HCT116 (cell line): ENCODE measurements around the gene TMEM50B. TPM values are rescaled to one million over a fixed set of nuclear protein-coding genes. Genes with fewer than 3 reads are reported as not detected.

ENCODE experiments used
- ATAC-seq: fragments of 200-7000 bp; cut with Tn5 transposase; 2 replicates; pipeline ENCODE4 v1.9.1; 2020; ENCODE audit warnings: mild to moderate bottlenecking, moderate library complexity
- BruUV-seq: library from RNA; stranded (reverse); fragments of 400-500 nt; replicated peaks from 2 replicates; lab custom pipeline; 2021; lab: Mats Ljungman, UMichigan
- CTCF ChIA-PET: fragments of 300-600 bp; sonication (Branson Sonifier 250); formaldehyde crosslinking; loops from one replicate; lab custom pipeline; 2021; ENCODE audit warnings: antibody characterized with exemption; lab: Charles Lee
- POLR2A ChIA-PET: fragments of 300-600, 350-600 bp; sonication (Branson Sonifier 250); formaldehyde crosslinking; loops from one replicate; lab custom pipeline; 2021; ENCODE audit warnings: antibody characterized with exemption; lab: Charles Lee
- RAD21 ChIA-PET, 2 experiments: fragments of 300-600 bp; sonication (Branson Sonifier 250); formaldehyde crosslinking; loops; one replicate each; lab custom pipeline; 2023; ENCODE audit warnings: low total read pairs in 2 of 2; ENCODE audit not compliant: uncharacterized antibody in 2 of 2, unreplicated experiment in 2 of 2, low non-redundant PET in 1 of 2; lab: Charles Lee
- DNase-seq: peaks from one replicate; pipeline ENCODE4 v3.0.0-alpha.2; 2010; ENCODE audit warnings: low read depth, low spot score
- H2AFZ ChIP-seq: fragments of 200-600 bp; shearing (Covaris generic), sonication (generic); 2 replicates; pipeline ENCODE4 v1.6.1; 2017; ENCODE audit warnings: low read depth, mixed run types, mixed read lengths, antibody characterized with exemption, low read length; ENCODE audit not compliant: poor library complexity, severe bottlenecking
- H3K27ac ChIP-seq: 2 replicates; pipeline ENCODE4 v1.5.1; 2012; ENCODE audit warnings: low read depth, low read length
- H3K27me3 ChIP-seq: fragments of 200-600 bp; sonication (generic); 2 replicates; pipeline ENCODE4 v1.6.1; 2016; ENCODE audit warnings: mixed run types, low read length, mixed read lengths; ENCODE audit not compliant: insufficient read depth
- H3K36me3 ChIP-seq, 2 experiments: fragments of 200-500 bp in 1 of 2; fragments of 200-600 bp in 1 of 2; sonication (Bioruptor generic) in 1 of 2; sonication (generic) in 1 of 2; 2 replicates each; pipeline versions ENCODE4 v1.5.1 to v1.6.1; 2014 to 2016; ENCODE audit warnings: low read length in 2 of 2, inconsistent platforms in 1 of 2, mixed read lengths in 1 of 2, mixed run types in 1 of 2; ENCODE audit not compliant: insufficient read depth in 2 of 2, control insufficient read depth in 1 of 2
- H3K4me1 ChIP-seq, 2 experiments: fragments of 200-600 bp in 1 of 2; sonication (generic) in 1 of 2; 2 replicates each; pipeline versions ENCODE4 v1.5.1 to v1.6.1; 2012 to 2017; ENCODE audit warnings: low read length in 2 of 2, inconsistent platforms in 1 of 2, mild to moderate bottlenecking in 1 of 2, mixed read lengths in 1 of 2, mixed run types in 1 of 2, moderate library complexity in 1 of 2; ENCODE audit not compliant: insufficient read depth in 2 of 2, control insufficient read depth in 1 of 2
- H3K4me2 ChIP-seq: fragments of 200-600 bp; sonication (generic); 2 replicates; pipeline ENCODE4 v1.6.1; 2017; ENCODE audit warnings: mixed run types, low read length, mixed read lengths
- H3K4me3 ChIP-seq, 2 experiments: fragments of 200-600 bp in 1 of 2; sonication (generic) in 1 of 2; replicated peaks in 1 of 2; 2 replicates each; pipeline ENCODE4 v1.5.1; 2011 to 2016; ENCODE audit warnings: low read length in 2 of 2, control low read depth in 1 of 2, low read depth in 1 of 2, mild to moderate bottlenecking in 1 of 2, mixed read lengths in 1 of 2, mixed run types in 1 of 2
- H3K79me2 ChIP-seq: fragments of 200-600 bp; sonication (generic); 2 replicates; pipeline ENCODE4 v1.6.1; 2017; ENCODE audit warnings: mild to moderate bottlenecking, mixed run types, low read length, moderate library complexity, mixed read lengths; ENCODE audit not compliant: insufficient read depth
- H3K9ac ChIP-seq: fragments of 200-600 bp; sonication (generic); 2 replicates; pipeline ENCODE4 v1.6.1; 2016; ENCODE audit warnings: low read length, mixed read lengths
- H3K9me2 ChIP-seq: fragments of 200-600 bp; sonication (generic), shearing (Covaris generic); 2 replicates; pipeline ENCODE4 v1.6.1; 2017; ENCODE audit warnings: mixed run types, mild to moderate bottlenecking, moderate library complexity; ENCODE audit not compliant: insufficient read depth
- H3K9me3 ChIP-seq, 2 experiments: fragments of 200-500 bp in 1 of 2; fragments of 200-600 bp in 1 of 2; sonication (Bioruptor generic) in 1 of 2; sonication (generic) in 1 of 2; 2 replicates each; pipeline ENCODE4 v1.6.1; 2014 to 2017; ENCODE audit warnings: low read length in 2 of 2, mixed read lengths in 2 of 2, inconsistent platforms in 1 of 2, low read depth in 1 of 2, mild to moderate bottlenecking in 1 of 2, mixed run types in 1 of 2, moderate library complexity in 1 of 2; ENCODE audit not compliant: control insufficient read depth in 1 of 2, insufficient read depth in 1 of 2
- H4K20me1 ChIP-seq: fragments of 200-600 bp; sonication (generic), shearing (Covaris generic); 2 replicates; pipeline ENCODE4 v1.6.1; 2017; ENCODE audit warnings: mixed run types, mild to moderate bottlenecking, moderate library complexity; ENCODE audit not compliant: insufficient read depth
- ELF1 ChIP-seq: IDR thresholded peaks from 2 replicates; pipeline ENCODE4 v1.6.1; 2012; ENCODE audit warnings: low read depth, borderline replicate concordance
- EZH2phosphoT487 ChIP-seq: fragments of 200-600 bp; IDR thresholded peaks from 2 replicates; pipeline ENCODE4 v1.6.1; 2018; ENCODE audit warnings: antibody characterized with exemption, borderline replicate concordance
- FOSL1 ChIP-seq: IDR thresholded peaks from 2 replicates; pipeline ENCODE4 v1.6.1; 2012; ENCODE audit warnings: low read depth
- MAX ChIP-seq: IDR thresholded peaks from 2 replicates; pipeline ENCODE4 v1.6.1; 2012
- POLR2AphosphoS5 ChIP-seq: IDR thresholded peaks from 2 replicates; pipeline ENCODE4 v1.6.1; 2011; ENCODE audit warnings: mild to moderate bottlenecking, low read depth, low read length, moderate library complexity
- RAD21 ChIP-seq: IDR thresholded peaks from 2 replicates; pipeline ENCODE4 v1.6.1; 2012; ENCODE audit warnings: low read depth, mild to moderate bottlenecking
- REST ChIP-seq: IDR thresholded peaks from 2 replicates; pipeline ENCODE4 v1.6.1; 2012; ENCODE audit warnings: low read depth
- SIN3A ChIP-seq: IDR thresholded peaks from 2 replicates; pipeline ENCODE4 v1.6.1; 2012; ENCODE audit warnings: low read depth
- SP1 ChIP-seq: IDR thresholded peaks from 2 replicates; pipeline ENCODE4 v1.6.1; 2012; ENCODE audit warnings: low read depth
- SRF ChIP-seq: IDR thresholded peaks from 2 replicates; pipeline ENCODE4 v1.6.1; 2012; ENCODE audit warnings: low read depth
- intact Hi-C: fragments of 100-400 bp; cut with micrococcal nuclease; formaldehyde crosslinking; loops from 2 replicates; pipeline ENCODE4 v1.10.0; 2022
- total RNA-seq: library from RNA; stranded (reverse); gene quantifications from one replicate; pipeline ENCODE4 v1.2.1, GENCODE V29; 2021; ENCODE audit not compliant: unreplicated experiment

TMEM50B gene
- total RNA-seq, 1 experiment from 2014 or later: 18.8 TPM

- Histone ChIP-seq H3K36me3 (peaks cover 0 to under 1% of the 10 kb centered on the region in 2 experiments; a peak in 1 of 4 replicates), H3K4me1 (peaks cover 3 to 5% of the 10 kb centered on the region in 2 experiments; a peak in 2 of 4 replicates), H3K9ac (no peak overlapping the region), H3K9me2 (no peaks in the 10 kb centered on the region), H2AFZ (no peak overlapping the region), H3K9me3 (no peaks in the 10 kb centered on the region), H4K20me1 (no peaks in the 10 kb centered on the region), H3K4me2 (no peak overlapping the region), H3K27me3 (no peaks in the 10 kb centered on the region), H3K79me2 (no peaks in the 10 kb centered on the region), H3K4me3 (no peak overlapping the region), H3K27ac (no peak overlapping the region)
- intact Hi-C loops: loop anchor here (10.0 kb wide), 1 partner anchor 498 kb away; no protein-coding TSS in a partner anchor
- RAD21 ChIA-PET: no interaction called here
- no TSS peak for BruUV-seq
- TF ChIP-seq RAD21: no peak
- no peak for TF ChIP-seq REST
- no peak for TF ChIP-seq SIN3A
- no peak for TF ChIP-seq POLR2AphosphoS5
- TF ChIP-seq MAX: no peak
- no peak for TF ChIP-seq SRF
- TF ChIP-seq EZH2phosphoT487: no peak
- TF ChIP-seq ELF1: no peak
- no peak for TF ChIP-seq SP1
- TF ChIP-seq FOSL1: no peak
- no peak for ATAC-seq
- CTCF ChIA-PET: interaction anchor here (1.5 kb wide), 1 partner anchor 240 kb away, joined by 3 read pairs; no protein-coding TSS in a partner anchor
- no peak for DNase-seq
- POLR2A ChIA-PET: no interaction called here
Measured at GRCh38 chr21:33443194-33443593, 36.6 kb downstream of the TMEM50B start.
